HepG2 (cell line): ENCODE measurements around the gene CRKL. TPM values are rescaled to one million over a fixed set of nuclear protein-coding genes. Genes with fewer than 3 reads are reported as not detected.

Experiments used
- ATAC-seq: fragments of 200-7000 bp; cut with Tn5 transposase; 3 replicates; pipeline ENCODE4 v1.9.1; 2020; ENCODE audit warnings: mild to moderate bottlenecking, moderate library complexity
- BruUV-seq: library from RNA; stranded (reverse); fragments of 400-500 nt; replicated peaks from 2 replicates; lab custom pipeline; 2021; lab: Mats Ljungman, UMichigan
- CTCF ChIA-PET: fragments of 300-600 bp; formaldehyde crosslinking; extraction: SDS; loops from one replicate; lab custom pipeline; 2021; ENCODE audit warnings: low total read pairs, inconsistent platforms, low intra/inter-chr PET ratio; lab: Yijun Ruan, JAX
- POLR2A ChIA-PET: fragments of 350-600 bp; sonication (Branson Sonifier 250); formaldehyde crosslinking; loops from one replicate; lab custom pipeline; 2020; ENCODE audit warnings: antibody characterized with exemption, inconsistent platforms; lab: Yijun Ruan, JAX
- DNase-seq: peaks from one replicate; pipeline ENCODE4 v3.0.0-alpha.2; 2015; ENCODE audit warnings: low spot score
- FAIRE-seq: peaks from 3 replicates; lab custom pipeline; 2011; peaks lifted over from hg19 to GRCh38; lab: Jason Lieb, UNC
- H2AFZ ChIP-seq: one replicate; pipeline ENCODE4 v1.6.1; 2011; ENCODE audit warnings: low read length, inconsistent platforms
- H3K27ac ChIP-seq: fragments of 300-600 bp; 3 replicates; pipeline ENCODE4 v1.8.0; 2011; ENCODE audit warnings: mixed run types, mild to moderate bottlenecking, mixed read lengths, low read length, inconsistent platforms; ENCODE audit not compliant: insufficient read depth; ENCODE audit errors: extremely low read length
- H3K27me3 ChIP-seq, 2 experiments: fragments of 200-600 bp in 1 of 2; 2 replicates in 1 of 2; 3 replicates in 1 of 2; pipeline versions ENCODE4 v1.6.0 to v1.8.0; 2011; ENCODE audit warnings: low read length in 2 of 2, mild to moderate bottlenecking in 2 of 2, moderate library complexity in 2 of 2, inconsistent platforms in 1 of 2; ENCODE audit not compliant: insufficient read depth in 2 of 2, control insufficient read depth in 1 of 2
- H3K36me3 ChIP-seq, 2 experiments: fragments of 200-600 bp in 1 of 2; replicated peaks in 1 of 2; 2 replicates in 1 of 2; 3 replicates in 1 of 2; pipeline versions ENCODE4 v1.5.1 to v1.8.0; 2011; ENCODE audit warnings: low read length in 2 of 2, inconsistent platforms in 1 of 2; ENCODE audit not compliant: insufficient read depth in 2 of 2, control insufficient read depth in 1 of 2
- H3K4me1 ChIP-seq: 2 replicates; pipeline ENCODE4 v1.5.1; 2012; ENCODE audit warnings: low read length, inconsistent platforms; ENCODE audit not compliant: insufficient read depth
- H3K4me2 ChIP-seq: 2 replicates; pipeline ENCODE4 v1.6.0; 2011; ENCODE audit warnings: low read depth, low read length, inconsistent platforms
- H3K4me3 ChIP-seq, 3 experiments: fragments of 200-600 bp in 1 of 3; sonication (generic), shearing (Covaris generic) in 1 of 3; replicated peaks in 1 of 3; 2 replicates each; pipeline ENCODE4 v1.5.1; 2011 to 2016; ENCODE audit warnings: low read length in 3 of 3, inconsistent platforms in 2 of 3, low read depth in 2 of 3, mild to moderate bottlenecking in 2 of 3, control low read depth in 1 of 3, mixed read lengths in 1 of 3; ENCODE audit not compliant: insufficient read depth in 1 of 3
- H3K79me2 ChIP-seq: one replicate; pipeline ENCODE4 v1.6.1; 2011; ENCODE audit warnings: low read length, inconsistent platforms; ENCODE audit not compliant: insufficient read depth
- H3K9ac ChIP-seq: 2 replicates; pipeline ENCODE4 v1.6.0; 2011; ENCODE audit warnings: mild to moderate bottlenecking, low read depth, low read length, inconsistent platforms; ENCODE audit not compliant: insufficient read depth
- H3K9me3 ChIP-seq: 2 replicates; pipeline ENCODE4 v1.5.1; 2012; ENCODE audit warnings: mild to moderate bottlenecking, low read length
- H4K20me1 ChIP-seq: 2 replicates; pipeline ENCODE4 v1.6.0; 2011; ENCODE audit warnings: inconsistent platforms, mild to moderate bottlenecking, low read length, moderate library complexity; ENCODE audit not compliant: insufficient read depth
- CTCF ChIP-seq: sonication (generic); formaldehyde crosslinking; IDR thresholded peaks from 2 replicates; pipeline ENCODE4 v1.5.0; 2020; ENCODE audit warnings: mild to moderate bottlenecking, missing genetic modification reagents, moderate library complexity
- HOXA5 ChIP-seq: sonication (generic); formaldehyde crosslinking; IDR thresholded peaks from 2 replicates; pipeline ENCODE4 v1.4.0; 2020; ENCODE audit warnings: missing genetic modification reagents
- MTA3 ChIP-seq: sonication (generic); formaldehyde crosslinking; IDR thresholded peaks from 2 replicates; pipeline ENCODE4 v1.4.0; 2020; ENCODE audit warnings: missing genetic modification reagents
- PBX3 ChIP-seq: sonication (generic); formaldehyde crosslinking; IDR thresholded peaks from 2 replicates; pipeline ENCODE4 v1.8.1; 2023; ENCODE audit warnings: missing genetic modification reagents, inconsistent platforms, borderline replicate concordance
- POLR2G ChIP-seq: fragments of 200-400 bp; formaldehyde crosslinking; IDR thresholded peaks from 2 replicates; pipeline ENCODE4 v1.6.1; 2018; ENCODE audit warnings: mild to moderate bottlenecking, low read depth, low read length, moderate library complexity
- RARA ChIP-seq: IDR thresholded peaks from 2 replicates; pipeline ENCODE4 v1.6.1; 2016; ENCODE audit warnings: missing genetic modification reagents, missing compliant biosample characterization
- SIN3A ChIP-seq: IDR thresholded peaks from 2 replicates; pipeline ENCODE4 v1.6.1; 2011; ENCODE audit warnings: low read depth, mild to moderate bottlenecking, control low read depth, low read length, borderline replicate concordance
- SNAI1 ChIP-seq: sonication (generic); formaldehyde crosslinking; IDR thresholded peaks from 2 replicates; pipeline ENCODE4 v1.5.0; 2020; ENCODE audit warnings: mild to moderate bottlenecking, missing genetic modification reagents, borderline replicate concordance
- TEAD3 ChIP-seq: optimal IDR thresholded peaks from 2 replicates; pipeline ENCODE3; 2016; ENCODE audit warnings: borderline replicate concordance
- ZNF18 ChIP-seq: sonication (generic); formaldehyde crosslinking; IDR thresholded peaks from 2 replicates; pipeline ENCODE4 v1.8.0; 2022; ENCODE audit warnings: mild to moderate bottlenecking, missing genetic modification reagents; ENCODE audit not compliant: insufficient replicate concordance
- ZNF670 ChIP-seq: sonication (generic); formaldehyde crosslinking; IDR thresholded peaks from 2 replicates; pipeline ENCODE4 v1.8.0; 2022; ENCODE audit warnings: mild to moderate bottlenecking, missing genetic modification reagents, borderline replicate concordance
- ZNF770 ChIP-seq: sonication (generic); formaldehyde crosslinking; IDR thresholded peaks from 2 replicates; pipeline ENCODE4 v1.5.0; 2020; ENCODE audit warnings: mild to moderate bottlenecking, missing genetic modification reagents
- ZNF816 ChIP-seq: sonication (generic); formaldehyde crosslinking; IDR thresholded peaks from 2 replicates; pipeline ENCODE4 v1.8.0; 2022; ENCODE audit warnings: missing genetic modification reagents, mild to moderate bottlenecking, borderline replicate concordance
- WGBS: methylation state at CpG from one replicate; pipeline ENCODE4 v1.1.6; 2017; ENCODE audit warnings: low lambda C conversion rate; 5-methylcytosine and 5-hydroxymethylcytosine counted together
- in situ Hi-C: cut with HindIII; loops from 2 replicates; pipeline ENCODE4 v1.10.0; 2017; ENCODE audit warnings: low pct_unique_long_range_greater_than_20kb; ENCODE audit not compliant: extremely low pct_ligation_motif_present
- intact Hi-C: fragments of 100-400 bp; cut with micrococcal nuclease; formaldehyde crosslinking; loops from one replicate; pipeline ENCODE4 v1.10.0; 2022; ENCODE audit not compliant: unreplicated experiment
- polyA plus RNA-seq, 8 experiments: library from polyadenylated mRNA; depleted of rRNA in 3 of 8; stranded (reverse) in 7 of 8; unstranded in 1 of 8; fragments of >200 nt; fragmentation: Illumina TruSeq in 4 of 8; extraction: Trizol in 4 of 8; gene quantifications; 2 replicates each; pipeline versions ENCODE4 v1.2.1 to v1.2.3, GENCODE V29; 2011 to 2016; ENCODE audit warnings: low read depth in 4 of 8, missing spikeins in 1 of 8, mixed read lengths in 1 of 8; ENCODE audit not compliant: insufficient read depth in 1 of 8
- total RNA-seq, 5 experiments: library from RNA; depleted of rRNA; stranded (reverse); fragments of >200 nt; fragmentation: Illumina TruSeq; extraction: Trizol; gene quantifications; 2 replicates each; pipeline ENCODE4 v1.2.3, GENCODE V29; 2016; ENCODE audit warnings: low read depth in 1 of 5

CRKL gene
- total and polyA plus RNA-seq, 2 of the 13 experiments (the other 11 are each of a cell fraction or from before 2014, with no cell fraction given) = 37.4 to 60.6 TPM

GRCh38 chr22:20955548-20955947 lies 38.3 kb downstream of the CRKL start (continued):
- TF ChIP-seq ZNF770 (CRISPR knock-in tag) (peak; percentile 24; the same call in 1 of the 2 replicates), SIN3A (peak; percentile 5; the same call in 1 of the 2 replicates)

GRCh38 chr22:20956258-20957101 lies 39.3 kb downstream of the CRKL start:
- peak; percentile 39 for FAIRE-seq
- ChIA-PET CTCF (no interaction called here), POLR2A (interaction anchor here (1.0 to 3.8 kb wide), 9 partner anchors 25 to 685 kb away, joined by 3 to 45 read pairs (median 5); partner anchors contain the start of genes CRKL, LZTR1, SDF2L1 and SERPIND1)
- no TSS peak for BruUV-seq
- Histone ChIP-seq H4K20me1 (no peaks in the 10 kb centered on the region), H3K4me2 (peak overlapping the region; percentile 94), H3K9ac (peak overlapping the region; percentile 85), H2AFZ (no peak overlapping the region), H3K4me1 (peaks cover 62% of the 10 kb centered on the region), H3K79me2 (peaks cover 55% of the 10 kb centered on the region), H3K36me3 (peaks cover 0 to 1% of the 10 kb centered on the region in 2 experiments; a peak in 1 of 5 replicates), H3K9me3 (no peaks in the 10 kb centered on the region), H3K27me3 (no peaks in the 10 kb centered on the region; a peak in 1 of 5 replicates), H3K4me3 (peak overlapping the region; percentile 87 to 97 (median 95)), H3K27ac (peak overlapping the region; percentile 56)
- DNase-seq = peak; percentile 53
- ATAC-seq = peak; percentile 50
- intact Hi-C loops = loop anchor here (10.0 kb wide), 1 partner anchor 182 kb away; the partner anchor contains the start of gene SERPIND1
- WGBS = 1% methylated on average over 13 of the region's 27 CpGs
- in situ Hi-C loops = no loop called here
- TF ChIP-seq ZNF816 (CRISPR knock-in tag) = no peak
- no peak for TF ChIP-seq HOXA5 (CRISPR knock-in tag)
- peak; percentile 8; the same call in 1 of the 2 replicates for TF ChIP-seq RARA (CRISPR knock-in tag)
- no peak for TF ChIP-seq ZNF18 (CRISPR knock-in tag)
- no peak for TF ChIP-seq MTA3
- TF ChIP-seq CTCF (CRISPR knock-in tag) = peak; percentile 73
- TF ChIP-seq SNAI1 (CRISPR knock-in tag) = no peak
- TF ChIP-seq PBX3 = no peak
- TF ChIP-seq POLR2G = peak; percentile 24
- TF ChIP-seq ZNF670 (CRISPR knock-in tag) = peak; percentile 22; the same call in 1 of the 2 replicates
- TF ChIP-seq TEAD3 = peak; percentile 37
